ENCODE results near the gene MTMR2.

The MTMR2 gene

GRCh38 chr11:95892892-95893570, 30.9 kb downstream of the MTMR2 start:
- no peak for DNase-seq (ENCODE audit: extremely low spot score)
- CTCF ChIA-PET = interaction anchor here (1.1 to 1.4 kb wide), 2 partner anchors 44 to 79 kb away, joined by 3 to 4 read pairs; no protein-coding TSS in a partner anchor
- POLR2A ChIA-PET = no interaction called here
- TF ChIP-seq, protein P1, sequence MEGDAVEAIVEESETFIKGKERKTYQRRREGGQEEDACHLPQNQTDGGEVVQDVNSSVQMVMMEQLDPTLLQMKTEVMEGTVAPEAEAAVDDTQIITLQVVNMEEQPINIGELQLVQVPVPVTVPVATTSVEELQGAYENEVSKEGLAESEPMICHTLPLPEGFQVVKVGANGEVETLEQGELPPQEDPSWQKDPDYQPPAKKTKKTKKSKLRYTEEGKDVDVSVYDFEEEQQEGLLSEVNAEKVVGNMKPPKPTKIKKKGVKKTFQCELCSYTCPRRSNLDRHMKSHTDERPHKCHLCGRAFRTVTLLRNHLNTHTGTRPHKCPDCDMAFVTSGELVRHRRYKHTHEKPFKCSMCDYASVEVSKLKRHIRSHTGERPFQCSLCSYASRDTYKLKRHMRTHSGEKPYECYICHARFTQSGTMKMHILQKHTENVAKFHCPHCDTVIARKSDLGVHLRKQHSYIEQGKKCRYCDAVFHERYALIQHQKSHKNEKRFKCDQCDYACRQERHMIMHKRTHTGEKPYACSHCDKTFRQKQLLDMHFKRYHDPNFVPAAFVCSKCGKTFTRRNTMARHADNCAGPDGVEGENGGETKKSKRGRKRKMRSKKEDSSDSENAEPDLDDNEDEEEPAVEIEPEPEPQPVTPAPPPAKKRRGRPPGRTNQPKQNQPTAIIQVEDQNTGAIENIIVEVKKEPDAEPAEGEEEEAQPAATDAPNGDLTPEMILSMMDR (IDR thresholded peaks at IDR 0.05; ENCODE audit: control extremely low read depth, extremely low read depth, low read depth, missing control alignments) = no peak

GRCh38 chr11:95892492-95892891, 31.4 kb downstream of the MTMR2 start:
- no peak for DNase-seq (ENCODE audit: extremely low spot score)
- ChIA-PET POLR2A (no interaction called here), CTCF (interaction anchor here (1.1 to 1.5 kb wide), 2 partner anchors 15 to 43 kb away, joined by 4 read pairs; no protein-coding TSS in a partner anchor)
- TF ChIP-seq, protein P1 (IDR thresholded peaks at IDR 0.05; ENCODE audit: control extremely low read depth, extremely low read depth, low read depth, missing control alignments) = no peak

DNA sequence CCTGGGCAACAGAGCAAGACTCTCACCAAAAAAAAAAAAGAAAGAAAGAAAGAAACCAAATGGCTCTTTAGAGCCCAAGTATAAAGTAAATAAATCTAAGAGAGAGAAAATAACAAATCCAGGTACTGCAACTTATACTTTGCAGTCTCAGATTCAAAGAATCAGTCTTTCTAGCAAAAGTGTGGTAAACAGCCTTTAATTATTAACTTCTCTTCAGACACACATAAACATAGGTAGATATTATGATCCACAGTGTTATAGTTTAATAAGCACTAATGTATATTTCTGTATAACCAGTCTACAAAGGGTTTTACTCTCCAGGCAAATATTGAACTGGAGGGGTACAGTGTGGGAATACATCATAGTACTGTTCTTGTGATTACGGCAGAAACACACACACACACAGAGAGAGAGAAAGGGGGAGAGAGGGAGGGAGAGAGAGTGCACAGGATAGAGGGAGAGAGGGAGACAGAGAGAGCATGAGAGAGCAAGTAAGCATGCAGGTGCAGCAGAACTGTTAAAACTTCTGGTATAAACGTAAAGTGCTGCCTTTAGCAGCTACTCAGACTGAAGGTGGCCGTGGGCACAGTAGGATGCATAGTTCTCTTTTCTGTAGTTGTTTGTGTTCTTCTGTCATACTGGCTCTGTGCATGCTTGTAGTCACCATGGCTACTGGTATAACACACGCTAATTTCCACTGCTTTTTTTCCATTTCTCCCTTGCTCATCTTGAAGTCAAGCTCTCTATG, 32.3 kb downstream of the MTMR2 start:
- no peak for DNase-seq (ENCODE audit: extremely low spot score)
- POLR2A ChIA-PET = no interaction called here
- CTCF ChIA-PET = interaction anchor here (1.4 to 1.5 kb wide), 2 partner anchors 10 to 14 kb away, joined by 4 read pairs; no protein-coding TSS in a partner anchor
- TF ChIP-seq, protein P1 (IDR thresholded peaks at IDR 0.05; ENCODE audit: control extremely low read depth, extremely low read depth, low read depth, missing control alignments) = no peak

DNA sequence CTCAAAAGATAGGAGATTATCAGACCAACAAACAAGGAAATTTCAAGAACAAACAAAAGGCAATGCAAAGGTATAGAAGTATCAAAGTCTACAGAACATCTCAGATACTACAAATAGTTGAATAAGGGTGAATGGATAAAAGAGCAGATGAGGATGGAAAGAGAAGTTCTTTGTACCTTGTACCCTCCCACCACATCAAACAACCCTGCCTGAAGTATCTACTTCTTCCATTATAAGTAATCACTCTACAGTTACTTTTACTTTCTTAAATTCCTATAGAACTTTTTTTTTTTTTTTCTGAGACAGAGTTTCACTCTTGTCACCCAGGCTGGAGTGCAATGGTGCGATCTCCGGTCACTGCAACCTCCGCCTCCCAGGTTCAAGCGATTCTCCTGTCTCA, 35.1 kb downstream of the MTMR2 start:
- POLR2A ChIA-PET = no interaction called here

DNA sequence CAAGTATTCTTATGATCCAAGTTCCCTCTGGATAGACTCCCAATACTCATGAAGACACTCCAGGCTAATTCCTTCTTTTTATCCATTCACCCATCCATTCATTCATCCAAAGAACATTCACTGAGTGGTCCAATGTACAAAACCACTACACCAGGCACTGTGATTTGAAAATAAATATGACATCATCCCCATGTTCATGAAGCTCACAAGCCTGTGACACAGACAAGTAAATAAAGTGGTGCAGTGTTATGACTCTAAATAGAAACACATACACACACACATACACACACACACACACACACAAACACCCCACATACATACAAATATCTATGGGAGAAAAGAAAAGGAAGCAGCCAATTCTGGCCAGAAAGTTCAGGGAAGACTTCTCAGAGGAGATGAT, 35.5 kb downstream of the MTMR2 start:
- ChIA-PET CTCF (no interaction called here), POLR2A (no interaction called here)
- TF ChIP-seq, protein P1 (IDR thresholded peaks at IDR 0.05; ENCODE audit: control extremely low read depth, extremely low read depth, low read depth, missing control alignments) = no peak
- DNase-seq (ENCODE audit: extremely low spot score) = no peak

More for the DNA sequence above, 35.1 kb downstream of the MTMR2 start:
- no peak for DNase-seq (ENCODE audit: extremely low spot score)
- CTCF ChIA-PET = no interaction called here
- TF ChIP-seq, protein P1 (IDR thresholded peaks at IDR 0.05; ENCODE audit: control extremely low read depth, extremely low read depth, low read depth, missing control alignments) = no peak

DNA sequence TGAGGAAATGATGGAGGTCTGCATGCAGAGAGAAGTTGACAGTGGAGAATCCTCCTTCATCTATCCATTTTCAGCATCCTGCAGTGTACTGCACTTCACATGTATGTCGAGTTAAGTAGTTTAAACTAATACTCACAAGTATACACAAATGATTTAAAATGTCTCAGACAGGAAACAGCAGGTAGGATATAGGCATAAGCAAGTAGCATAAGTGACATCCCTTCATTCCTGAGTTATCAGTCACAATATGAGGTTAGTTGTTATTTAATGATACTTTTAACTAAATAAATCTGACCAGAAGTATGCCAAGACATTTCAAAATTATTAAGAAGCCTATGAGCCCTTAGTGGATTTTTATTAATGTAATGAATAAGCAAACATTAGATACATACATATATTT, 37.4 kb downstream of the MTMR2 start:
- POLR2A ChIA-PET = no interaction called here
- TF ChIP-seq, protein P1 (IDR thresholded peaks at IDR 0.05; ENCODE audit: control extremely low read depth, extremely low read depth, low read depth, missing control alignments) = no peak
- CTCF ChIA-PET = no interaction called here
- DNase-seq (ENCODE audit: extremely low spot score) = no peak

All from GM10248 (cell line).